GM23338 (cell line): Measurements from ENCODE around the gene COG2. TPM values are rescaled to one million over a fixed set of nuclear protein-coding genes. Genes with fewer than 3 reads are reported as not detected.

Source experiments
- ATAC-seq: fragments of 200-7000 bp; cut with Tn5 transposase; 3 replicates; pipeline ENCODE4 v1.9.1; 2020
- DNase-seq: peaks from one replicate; pipeline ENCODE4 v3.0.0-alpha.2; 2015; ENCODE audit warnings: low spot score
- H2AFZ ChIP-seq: fragments of 200-600 bp; sonication (generic); 2 replicates; pipeline ENCODE4 v1.8.0; 2016; ENCODE audit warnings: antibody characterized with exemption, mild to moderate bottlenecking, moderate library complexity
- H3F3A ChIP-seq: fragments of 200-600 bp; sonication (generic); replicated peaks from 2 replicates; pipeline ENCODE4 v1.8.0; 2017; ENCODE audit warnings: antibody characterized with exemption, mixed run types, low read depth
- H3K27ac ChIP-seq: fragments of 200-600 bp; sonication (generic); 2 replicates; pipeline ENCODE4 v1.6.1; 2016; ENCODE audit warnings: low read depth
- H3K27me3 ChIP-seq: fragments of 200-600 bp; sonication (generic); 2 replicates; pipeline ENCODE4 v1.8.0; 2016; ENCODE audit warnings: mild to moderate bottlenecking, mixed run types, moderate library complexity; ENCODE audit not compliant: insufficient read depth
- H3K36me3 ChIP-seq: fragments of 200-600 bp; sonication (generic); 2 replicates; pipeline ENCODE4 v1.8.0; 2016; ENCODE audit warnings: mild to moderate bottlenecking; ENCODE audit not compliant: insufficient read depth
- H3K4me1 ChIP-seq: fragments of 200-600 bp; sonication (generic); 2 replicates; pipeline ENCODE4 v1.8.0; 2016; ENCODE audit warnings: mild to moderate bottlenecking, moderate library complexity; ENCODE audit not compliant: insufficient read depth
- H3K4me2 ChIP-seq: fragments of 200-600 bp; sonication (generic); 2 replicates; pipeline ENCODE4 v1.7.1; 2017; ENCODE audit warnings: mixed run types
- H3K4me3 ChIP-seq: fragments of 200-600 bp; sonication (generic); 2 replicates; pipeline ENCODE4 v1.6.1; 2016; ENCODE audit warnings: mixed run types
- H3K79me2 ChIP-seq: fragments of 200-600 bp; sonication (generic); replicated peaks from 2 replicates; pipeline ENCODE4 v1.8.0; 2017; ENCODE audit warnings: mild to moderate bottlenecking; ENCODE audit not compliant: insufficient read depth
- H3K9me2 ChIP-seq: fragments of 200-600 bp; sonication (generic); 2 replicates; pipeline ENCODE4 v1.8.0; 2017; ENCODE audit not compliant: insufficient read depth
- H4K20me1 ChIP-seq: fragments of 200-600 bp; sonication (generic); replicated peaks from 2 replicates; pipeline ENCODE4 v1.8.0; 2017; ENCODE audit warnings: mild to moderate bottlenecking; ENCODE audit not compliant: insufficient read depth
- H3K27ac Mint-ChIP-seq: 2 replicates; pipeline ENCODE4 v1.8.0; 2020; ENCODE audit warnings: inconsistent platforms, mild to moderate bottlenecking, moderate library complexity, mixed read lengths
- H3K27me3 Mint-ChIP-seq: 3 replicates; pipeline ENCODE4 v1.8.0; 2022; ENCODE audit warnings: low read depth, mild to moderate bottlenecking, moderate library complexity, mixed read lengths, inconsistent platforms; ENCODE audit not compliant: insufficient read depth, poor library complexity
- H3K36me3 Mint-ChIP-seq: 3 replicates; pipeline ENCODE4 v1.8.0; 2021; ENCODE audit warnings: low read depth, mild to moderate bottlenecking, inconsistent platforms, moderate library complexity, mixed read lengths
- H3K4me1 Mint-ChIP-seq: 3 replicates; pipeline ENCODE4 v1.8.0; 2020; ENCODE audit warnings: mild to moderate bottlenecking, inconsistent platforms, mixed read lengths
- H3K4me3 Mint-ChIP-seq: 3 replicates; pipeline ENCODE4 v1.8.0; 2021; ENCODE audit warnings: moderate library complexity, mild to moderate bottlenecking, inconsistent platforms, mixed read lengths
- H3K9me3 Mint-ChIP-seq: 3 replicates; pipeline ENCODE4 v1.8.0; 2020; ENCODE audit warnings: moderate library complexity, mild to moderate bottlenecking, inconsistent platforms, mixed read lengths
- CREB1 ChIP-seq: fragments of 250-450 bp; sonication (Bioruptor Pico); IDR thresholded peaks from 2 replicates; pipeline ENCODE4 v1.5.0; 2020; ENCODE audit warnings: low read depth, mild to moderate bottlenecking, moderate library complexity
- ETS1 ChIP-seq: IDR thresholded peaks from 2 replicates; pipeline ENCODE4 v1.6.1; 2016; ENCODE audit warnings: antibody characterized with exemption
- EZH2 ChIP-seq: fragments of 200-600 bp; sonication (generic); IDR thresholded peaks from one replicate; pipeline ENCODE4 v1.8.0; 2017; ENCODE audit warnings: antibody characterized with exemption, mild to moderate bottlenecking, low read depth; ENCODE audit not compliant: unreplicated experiment
- EZH2phosphoT487 ChIP-seq: fragments of 200-600 bp; sonication (generic); IDR thresholded peaks from one replicate; pipeline ENCODE4 v1.8.1; 2018; ENCODE audit warnings: antibody characterized with exemption; ENCODE audit not compliant: unreplicated experiment
- JUNB ChIP-seq: IDR thresholded peaks from one replicate; pipeline ENCODE4 v1.6.1; 2016; ENCODE audit warnings: antibody characterized with exemption; ENCODE audit not compliant: unreplicated experiment
- POLR2AphosphoS5 ChIP-seq: IDR thresholded peaks from 2 replicates; pipeline ENCODE4 v1.6.1; 2016; ENCODE audit warnings: antibody characterized with exemption, low read depth
- REST ChIP-seq: IDR thresholded peaks from one replicate; pipeline ENCODE4 v1.6.1; 2018; ENCODE audit warnings: antibody characterized with exemption; ENCODE audit not compliant: unreplicated experiment
- STAT1 ChIP-seq: IDR thresholded peaks from one replicate; pipeline ENCODE4 v1.6.1; 2016; ENCODE audit warnings: antibody characterized with exemption; ENCODE audit not compliant: unreplicated experiment
- ZNF114 ChIP-seq: fragments of 250-450 bp; sonication (Bioruptor Pico); IDR thresholded peaks from 2 replicates; pipeline ENCODE4 v1.5.0; 2020; ENCODE audit warnings: mild to moderate bottlenecking, moderate library complexity
- ZNF331 ChIP-seq: fragments of 250-450 bp; sonication (Bioruptor Pico); IDR thresholded peaks from 2 replicates; pipeline ENCODE4 v1.5.0; 2020; ENCODE audit warnings: low read depth, mild to moderate bottlenecking, moderate library complexity
- ZNF462 ChIP-seq: fragments of 250-450 bp; sonication (Bioruptor Pico); IDR thresholded peaks from 2 replicates; pipeline ENCODE4 v1.5.0; 2020; ENCODE audit warnings: mild to moderate bottlenecking, moderate library complexity
- polyA plus RNA-seq: library from polyadenylated mRNA; unstranded; fragments of >200 nt; fragmentation: Nextera tagmentation; extraction: Ambion mirVana; gene quantifications from 2 replicates; pipeline ENCODE4 v1.2.1, GENCODE V29; 2016
- total RNA-seq: library from RNA; depleted of rRNA; stranded (reverse); fragments of >200 nt; shearing (Covaris generic); gene quantifications from 2 replicates; pipeline ENCODE4 v1.2.3, GENCODE V29; 2014

The COG2 gene
- total and polyA plus RNA-seq, 2 experiments from 2014 or later, result 35.8 to 38.5 TPM

- TF ChIP-seq ZNF114 (CRISPR knock-in tag) (no peak), ETS1 (no peak), CREB1 (CRISPR knock-in tag) (no peak)
These were observed 51.5 kb downstream of the COG2 start (continued) for GRCh38 chr1:230693777-230694176.

- H3K4me1 ChIP-seq, result no peaks in the 10 kb centered on the region
- no peaks in the 10 kb centered on the region for H3F3A ChIP-seq
- H3K79me2 ChIP-seq, result no peaks in the 10 kb centered on the region
- H4K20me1 ChIP-seq, result no peaks in the 10 kb centered on the region; the same call in 1 of the 2 replicates
- ATAC-seq (no peak), DNase-seq (no peak)
- H3K36me3 Mint-ChIP-seq, result peaks cover 37% of the 10 kb centered on the region
- peaks cover 29% of the 10 kb centered on the region for H3K36me3 ChIP-seq
- no peak overlapping the region for H3K27ac Mint-ChIP-seq
- no peak overlapping the region for H3K4me2 ChIP-seq
- peaks cover 7% of the 10 kb centered on the region for H3K4me1 Mint-ChIP-seq
- H3K4me3 Mint-ChIP-seq, result no peak overlapping the region; the same call in 2 of the 3 replicates
- no peaks in the 10 kb centered on the region for H3K27me3 ChIP-seq
- H3K9me2 ChIP-seq, result no peaks in the 10 kb centered on the region
- no peak overlapping the region for H3K4me3 ChIP-seq
- H3K27me3 Mint-ChIP-seq, result peaks cover 6% of the 10 kb centered on the region
- H2AFZ ChIP-seq, result no peak overlapping the region
- no peaks in the 10 kb centered on the region for H3K9me3 Mint-ChIP-seq
- H3K27ac ChIP-seq, result no peak overlapping the region
- TF ChIP-seq CREB1 (CRISPR knock-in tag) (no peak), EZH2phosphoT487 (no peak), ZNF331 (CRISPR knock-in tag) (no peak), POLR2AphosphoS5 (no peak), ZNF114 (CRISPR knock-in tag) (no peak), REST (no peak), EZH2 (no peak), ZNF462 (no peak), ETS1 (no peak), JUNB (no peak), STAT1 (no peak)
These were observed 52.2 kb downstream of the COG2 start for GRCh38 chr1:230694464-230694863.
